Neural cell (in vitro differentiated cells): Measurements from ENCODE around the gene BIRC7.

Experiments
- CTCF ChIP-seq: fragments of 450-650 bp; IDR thresholded peaks from 2 replicates; pipeline ENCODE4 v1.5.1; 2014; ENCODE audit warnings: antibody characterized with exemption, mild to moderate bottlenecking, moderate library complexity; ENCODE audit not compliant: poor library complexity, severe bottlenecking
- EP300 ChIP-seq: fragments of 450-650 bp; conservative IDR thresholded peaks from 2 replicates; pipeline ENCODE4 v1.6.1; 2014; ENCODE audit warnings: antibody characterized with exemption, mild to moderate bottlenecking, moderate library complexity; ENCODE audit not compliant: poor library complexity, severe bottlenecking
- EZH2 ChIP-seq: fragments of 200-600, 300-800 bp; shearing (Covaris generic), sonication (generic); IDR thresholded peaks from 2 replicates; pipeline ENCODE4 v1.6.1; 2014; ENCODE audit warnings: antibody characterized with exemption, low read length, borderline replicate concordance, mild to moderate bottlenecking; ENCODE audit not compliant: insufficient read depth, poor library complexity, severe bottlenecking
- POLR2AphosphoS5 ChIP-seq: IDR thresholded peaks from 2 replicates; pipeline ENCODE4 v1.6.1; 2012
- RAD21 ChIP-seq: fragments of 450-650 bp; conservative IDR thresholded peaks from 2 replicates; pipeline ENCODE4 v1.6.1; 2014; ENCODE audit warnings: antibody characterized with exemption, mild to moderate bottlenecking, moderate library complexity
- SMC3 ChIP-seq: fragments of 450-650 bp; conservative IDR thresholded peaks from 2 replicates; pipeline ENCODE4 v1.6.1; 2014; ENCODE audit warnings: antibody characterized with exemption, mild to moderate bottlenecking, moderate library complexity; ENCODE audit not compliant: poor library complexity
- TAF1 ChIP-seq: IDR thresholded peaks from 2 replicates; pipeline ENCODE4 v1.6.1; 2012; ENCODE audit warnings: low read depth

DNA sequence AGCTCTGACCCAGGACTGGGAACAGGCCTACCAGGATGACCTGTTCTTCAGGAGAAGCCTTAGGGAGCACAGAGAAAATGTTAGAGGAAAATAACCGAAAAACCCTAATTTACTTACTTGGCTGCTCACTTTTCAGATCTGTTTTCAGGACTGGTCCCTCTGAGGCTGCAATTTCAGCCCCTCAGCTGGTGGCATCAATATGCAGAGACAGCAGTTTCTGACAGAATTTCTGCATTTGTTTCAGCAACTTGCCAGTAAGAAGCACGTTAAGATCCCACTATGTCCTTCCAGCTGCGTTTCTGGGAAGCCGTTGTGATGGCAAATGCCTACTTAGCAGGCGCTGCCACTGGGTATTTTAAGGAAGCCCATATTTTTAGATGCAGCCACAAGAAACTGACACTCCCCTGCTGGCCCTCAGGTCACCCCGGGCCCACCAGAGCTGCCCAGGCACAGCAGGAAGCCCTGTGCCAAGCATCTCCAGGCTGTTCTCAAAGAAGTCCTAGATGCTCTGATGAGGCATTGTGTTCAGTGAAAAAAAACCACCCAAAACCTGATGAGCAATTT lies 27.3 kb upstream of the BIRC7 start:
- TF ChIP-seq POLR2AphosphoS5 (no peak), CTCF (no peak), SMC3 (no peak), EZH2 (no peak), RAD21 (no peak), TAF1 (no peak), EP300 (no peak)
